Stimulated activated memory B cell treated with anti-CD40 and anti-IgM and Interleukin-4, amounts not matched to agents 10 μg/mL and 1 μg/mL and 100 μg/mL, for 72 hours (primary cell): Measurements from ENCODE around the gene CRTAP.
"Not testable (repeated sequence)": the region's sequence is repeated elsewhere in the genome, so short reads cannot be mapped to it uniquely, and the experiment has no call there.

Source experiments
- ATAC-seq: fragments of 150-1000 bp; cut with Tn5 transposase; 2 replicates; pipeline ENCODE4 v1.10.0; 2021
- H3K27ac Mint-ChIP-seq: one replicate; pipeline ENCODE4 v1.8.0; 2022; ENCODE audit warnings: mild to moderate bottlenecking, mixed read lengths
- H3K27me3 Mint-ChIP-seq: one replicate; pipeline ENCODE4 v1.8.0; 2022; ENCODE audit warnings: mixed read lengths
- H3K36me3 Mint-ChIP-seq: one replicate; pipeline ENCODE4 v1.8.0; 2022; ENCODE audit warnings: mixed read lengths
- H3K4me1 Mint-ChIP-seq: one replicate; pipeline ENCODE4 v1.8.0; 2022; ENCODE audit warnings: mixed read lengths
- H3K4me3 Mint-ChIP-seq: one replicate; pipeline ENCODE4 v1.8.0; 2022; ENCODE audit warnings: mild to moderate bottlenecking, moderate library complexity, mixed read lengths
- H3K9me3 Mint-ChIP-seq: one replicate; pipeline ENCODE4 v1.8.0; 2022; ENCODE audit warnings: mixed read lengths

The CRTAP gene

GRCh38 chr3:33113772-33114621 lies at the start of gene CRTAP:
CRTAP (plus strand) TSS chr3:33114014; CDS start chr3:33114078, 64 bp downstream.
- H3K27me3 Mint-ChIP-seq, result no peaks in the 10 kb centered on the region
- peak; percentile 94 for ATAC-seq
- peak within 1 kb of the TSS; percentile 94 for H3K4me3 Mint-ChIP-seq
- no peaks in the 10 kb centered on the region for H3K9me3 Mint-ChIP-seq
- peaks cover 16% of the 10 kb centered on the region for H3K36me3 Mint-ChIP-seq
- peak within 1 kb of the TSS; percentile 92 for H3K27ac Mint-ChIP-seq
- H3K4me1 Mint-ChIP-seq, result peaks cover 73% of the 10 kb centered on the region

- Mint-ChIP-seq H3K4me1 (peaks cover 50% of the 10 kb centered on the region), H3K27me3 (no peaks in the 10 kb centered on the region), H3K27ac (peak overlapping the region; percentile 24), H3K9me3 (no peaks in the 10 kb centered on the region), H3K4me3 (no peak overlapping the region), H3K36me3 (peaks cover 56% of the 10 kb centered on the region)
- ATAC-seq, result no peak
Observed at GRCh38 chr3:33064929-33065328, 48.9 kb upstream of the CRTAP start.

GRCh38 chr3:33067484-33067883 lies 46.3 kb upstream of the CRTAP start:
- H3K27ac Mint-ChIP-seq, result no peak overlapping the region
- no peaks in the 10 kb centered on the region for H3K27me3 Mint-ChIP-seq
- no peak overlapping the region for H3K4me3 Mint-ChIP-seq
- H3K36me3 Mint-ChIP-seq, result peaks cover 58% of the 10 kb centered on the region
- H3K4me1 Mint-ChIP-seq, result peaks cover 38% of the 10 kb centered on the region
- no peak for ATAC-seq
- no peaks in the 10 kb centered on the region for H3K9me3 Mint-ChIP-seq

- not testable (repeated sequence) for H3K4me3 Mint-ChIP-seq, H3K27ac Mint-ChIP-seq, H3K9me3 Mint-ChIP-seq, ATAC-seq, H3K27me3 Mint-ChIP-seq
- peaks cover 29% of the 10 kb centered on the region for H3K4me1 Mint-ChIP-seq
- peaks cover 56% of the 10 kb centered on the region for H3K36me3 Mint-ChIP-seq
Observed at GRCh38 chr3:33069862-33070261, 44.0 kb upstream of the CRTAP start.

GRCh38 chr3:33071181-33071580 lies 42.6 kb upstream of the CRTAP start:
- peaks cover 55% of the 10 kb centered on the region for H3K36me3 Mint-ChIP-seq
- H3K27me3 Mint-ChIP-seq, result no peaks in the 10 kb centered on the region
- no peak overlapping the region for H3K27ac Mint-ChIP-seq
- H3K4me3 Mint-ChIP-seq, result no peak overlapping the region
- ATAC-seq, result no peak
- peaks cover 25% of the 10 kb centered on the region for H3K4me1 Mint-ChIP-seq
- H3K9me3 Mint-ChIP-seq, result no peaks in the 10 kb centered on the region

- Mint-ChIP-seq H3K36me3 (peaks cover 56% of the 10 kb centered on the region), H3K27ac (peak overlapping the region; percentile 57), H3K4me1 (peaks cover 29% of the 10 kb centered on the region), H3K9me3 (no peaks in the 10 kb centered on the region), H3K4me3 (no peak overlapping the region), H3K27me3 (no peaks in the 10 kb centered on the region)
- ATAC-seq, result no peak
Observed at GRCh38 chr3:33071946-33072345, 41.9 kb upstream of the CRTAP start.

- no peaks in the 10 kb centered on the region for H3K9me3 Mint-ChIP-seq
- peaks cover 40% of the 10 kb centered on the region for H3K36me3 Mint-ChIP-seq
- H3K4me3 Mint-ChIP-seq, result no peak overlapping the region
- H3K27me3 Mint-ChIP-seq, result no peaks in the 10 kb centered on the region
- peak overlapping the region; percentile 80 for H3K27ac Mint-ChIP-seq
- ATAC-seq, result peak; percentile 66
- peaks cover 37% of the 10 kb centered on the region for H3K4me1 Mint-ChIP-seq
Observed at GRCh38 chr3:33074217-33075067, 39.4 kb upstream of the CRTAP start.

GRCh38 chr3:33075995-33076394 lies 37.8 kb upstream of the CRTAP start:
- H3K4me1 Mint-ChIP-seq, result peaks cover 47% of the 10 kb centered on the region
- no peak overlapping the region for H3K4me3 Mint-ChIP-seq
- no peak for ATAC-seq
- H3K36me3 Mint-ChIP-seq, result peaks cover 33% of the 10 kb centered on the region
- H3K27ac Mint-ChIP-seq, result peak overlapping the region; percentile 31
- H3K27me3 Mint-ChIP-seq, result no peaks in the 10 kb centered on the region
- H3K9me3 Mint-ChIP-seq, result no peaks in the 10 kb centered on the region

- Mint-ChIP-seq H3K27me3 (no peaks in the 10 kb centered on the region), H3K27ac (peak overlapping the region; percentile 31), H3K36me3 (peaks cover 24% of the 10 kb centered on the region), H3K4me1 (peaks cover 47% of the 10 kb centered on the region), H3K9me3 (no peaks in the 10 kb centered on the region), H3K4me3 (no peak overlapping the region)
- ATAC-seq, result no peak
Observed at GRCh38 chr3:33076952-33077351, 36.9 kb upstream of the CRTAP start.

GRCh38 chr3:33077976-33078375 lies 35.8 kb upstream of the CRTAP start:
- H3K4me3 Mint-ChIP-seq, result no peak overlapping the region
- no peaks in the 10 kb centered on the region for H3K9me3 Mint-ChIP-seq
- peaks cover 29% of the 10 kb centered on the region for H3K36me3 Mint-ChIP-seq
- ATAC-seq, result no peak
- peaks cover 44% of the 10 kb centered on the region for H3K4me1 Mint-ChIP-seq
- H3K27ac Mint-ChIP-seq, result peak overlapping the region; percentile 31
- H3K27me3 Mint-ChIP-seq, result no peaks in the 10 kb centered on the region

- not testable (repeated sequence) for H3K27me3 Mint-ChIP-seq, H3K9me3 Mint-ChIP-seq, H3K4me3 Mint-ChIP-seq, H3K27ac Mint-ChIP-seq, ATAC-seq
- Mint-ChIP-seq H3K36me3 (peaks cover 30% of the 10 kb centered on the region), H3K4me1 (peaks cover 40% of the 10 kb centered on the region)
Observed at GRCh38 chr3:33079813-33080212, 34.0 kb upstream of the CRTAP start.

- Mint-ChIP-seq H3K27ac (no peak overlapping the region), H3K4me3 (no peak overlapping the region), H3K27me3 (no peaks in the 10 kb centered on the region), H3K4me1 (peaks cover 45% of the 10 kb centered on the region), H3K9me3 (no peaks in the 10 kb centered on the region), H3K36me3 (peaks cover 20% of the 10 kb centered on the region)
- ATAC-seq, result no peak
Observed at GRCh38 chr3:33081812-33082211, 32.0 kb upstream of the CRTAP start.

- Mint-ChIP-seq H3K27ac (no peak overlapping the region), H3K4me3 (no peak overlapping the region), H3K36me3 (peaks cover 39% of the 10 kb centered on the region), H3K4me1 (peaks cover 58% of the 10 kb centered on the region), H3K27me3 (no peaks in the 10 kb centered on the region), H3K9me3 (no peaks in the 10 kb centered on the region)
- no peak for ATAC-seq
Observed at GRCh38 chr3:33083958-33084357, 29.9 kb upstream of the CRTAP start.

GRCh38 chr3:33088691-33089090 lies 25.1 kb upstream of the CRTAP start:
- H3K27me3 Mint-ChIP-seq, result no peaks in the 10 kb centered on the region
- H3K4me1 Mint-ChIP-seq, result peaks cover 89% of the 10 kb centered on the region
- peak overlapping the region; percentile 75 for H3K27ac Mint-ChIP-seq
- peaks cover 64% of the 10 kb centered on the region for H3K36me3 Mint-ChIP-seq
- H3K4me3 Mint-ChIP-seq, result no peak overlapping the region
- H3K9me3 Mint-ChIP-seq, result no peaks in the 10 kb centered on the region
- ATAC-seq, result no peak

GRCh38 chr3:33089515-33089914 lies 24.3 kb upstream of the CRTAP start:
- Mint-ChIP-seq H3K27ac (peak overlapping the region; percentile 75), H3K4me1 (peaks cover 83% of the 10 kb centered on the region), H3K27me3 (no peaks in the 10 kb centered on the region)

More at GRCh38 chr3:33089515-33089914, 24.3 kb upstream of the CRTAP start:
- Mint-ChIP-seq H3K4me3 (peak overlapping the region; percentile 57), H3K36me3 (peaks cover 62% of the 10 kb centered on the region), H3K9me3 (no peaks in the 10 kb centered on the region)
- ATAC-seq, result peak; percentile 79
